ENCODE measurements around the gene ARHGEF38.

DNA sequence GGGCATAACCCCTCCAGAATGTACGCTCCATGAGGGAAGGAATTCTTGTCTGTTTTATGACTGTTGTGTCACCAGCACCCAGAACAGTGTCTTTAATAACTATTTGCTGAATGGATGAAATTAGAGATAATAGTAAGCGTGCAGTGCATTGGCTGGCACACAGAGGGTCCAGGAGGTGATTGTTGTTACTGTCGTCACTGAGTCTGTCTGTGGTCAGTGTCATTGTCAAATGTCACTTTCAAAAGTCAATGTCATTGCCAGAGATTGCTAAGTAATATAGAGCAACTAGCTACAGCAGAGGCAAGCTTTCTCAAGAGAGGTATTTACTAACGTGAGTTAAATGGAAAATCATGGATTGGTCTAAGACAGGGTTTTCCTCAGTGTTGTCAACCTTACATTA is 70.7 kb downstream of the ARHGEF38 start:
- TF ChIP-seq TAF1 (conservative IDR thresholded peaks at IDR 0.05), result no peak
- no peak for TF ChIP-seq YY1 (IDR thresholded peaks at IDR 0.05)
- TF ChIP-seq, protein P1, sequence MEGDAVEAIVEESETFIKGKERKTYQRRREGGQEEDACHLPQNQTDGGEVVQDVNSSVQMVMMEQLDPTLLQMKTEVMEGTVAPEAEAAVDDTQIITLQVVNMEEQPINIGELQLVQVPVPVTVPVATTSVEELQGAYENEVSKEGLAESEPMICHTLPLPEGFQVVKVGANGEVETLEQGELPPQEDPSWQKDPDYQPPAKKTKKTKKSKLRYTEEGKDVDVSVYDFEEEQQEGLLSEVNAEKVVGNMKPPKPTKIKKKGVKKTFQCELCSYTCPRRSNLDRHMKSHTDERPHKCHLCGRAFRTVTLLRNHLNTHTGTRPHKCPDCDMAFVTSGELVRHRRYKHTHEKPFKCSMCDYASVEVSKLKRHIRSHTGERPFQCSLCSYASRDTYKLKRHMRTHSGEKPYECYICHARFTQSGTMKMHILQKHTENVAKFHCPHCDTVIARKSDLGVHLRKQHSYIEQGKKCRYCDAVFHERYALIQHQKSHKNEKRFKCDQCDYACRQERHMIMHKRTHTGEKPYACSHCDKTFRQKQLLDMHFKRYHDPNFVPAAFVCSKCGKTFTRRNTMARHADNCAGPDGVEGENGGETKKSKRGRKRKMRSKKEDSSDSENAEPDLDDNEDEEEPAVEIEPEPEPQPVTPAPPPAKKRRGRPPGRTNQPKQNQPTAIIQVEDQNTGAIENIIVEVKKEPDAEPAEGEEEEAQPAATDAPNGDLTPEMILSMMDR (IDR thresholded peaks at IDR 0.05; ENCODE audit: low read depth, low read length, missing input control), result no peak
- TF ChIP-seq, protein P2, sequence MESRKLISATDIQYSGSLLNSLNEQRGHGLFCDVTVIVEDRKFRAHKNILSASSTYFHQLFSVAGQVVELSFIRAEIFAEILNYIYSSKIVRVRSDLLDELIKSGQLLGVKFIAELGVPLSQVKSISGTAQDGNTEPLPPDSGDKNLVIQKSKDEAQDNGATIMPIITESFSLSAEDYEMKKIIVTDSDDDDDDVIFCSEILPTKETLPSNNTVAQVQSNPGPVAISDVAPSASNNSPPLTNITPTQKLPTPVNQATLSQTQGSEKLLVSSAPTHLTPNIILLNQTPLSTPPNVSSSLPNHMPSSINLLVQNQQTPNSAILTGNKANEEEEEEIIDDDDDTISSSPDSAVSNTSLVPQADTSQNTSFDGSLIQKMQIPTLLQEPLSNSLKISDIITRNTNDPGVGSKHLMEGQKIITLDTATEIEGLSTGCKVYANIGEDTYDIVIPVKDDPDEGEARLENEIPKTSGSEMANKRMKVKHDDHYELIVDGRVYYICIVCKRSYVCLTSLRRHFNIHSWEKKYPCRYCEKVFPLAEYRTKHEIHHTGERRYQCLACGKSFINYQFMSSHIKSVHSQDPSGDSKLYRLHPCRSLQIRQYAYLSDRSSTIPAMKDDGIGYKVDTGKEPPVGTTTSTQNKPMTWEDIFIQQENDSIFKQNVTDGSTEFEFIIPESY (IDR thresholded peaks at IDR 0.05), result no peak
- no peak for TF ChIP-seq SP1 (IDR thresholded peaks at IDR 0.05)
- no peak for TF ChIP-seq RXRA (IDR thresholded peaks at IDR 0.05)
- TF ChIP-seq GABPA (IDR thresholded peaks at IDR 0.05 in 1 of 2, conservative IDR thresholded peaks at IDR 0.05 in 1 of 2), result no peak

Data from liver (tissue), 3 donors.